Measurements from ENCODE around the gene CBFB.

- TF ChIP-seq CTCF (conservative IDR thresholded peaks at IDR 0.05) (peak; percentile 58), ZFX (IDR thresholded peaks at IDR 0.05) (no peak)
Measured at GRCh38 chr16:67104061-67104460, 75.1 kb downstream of the CBFB start.

All from C4-2B (cell line).